Spleen (tissue), 7 donors: ENCODE data around the gene ADAM10.

Experiments used
- POLR2A ChIP-seq, 3 donors: fragments of 450-650 bp; IDR thresholded peaks; one replicate each; pipeline ENCODE4 v1.5.1; 2017; ENCODE audit warnings: antibody characterized with exemption in 3 of 3, mild to moderate bottlenecking in 1 of 3
- POLR2AphosphoS5 ChIP-seq, 3 donors: sonication (generic); formaldehyde crosslinking; IDR thresholded peaks; one replicate each; pipeline ENCODE4 v1.5.1; 2017; ENCODE audit warnings: antibody characterized with exemption in 3 of 3
- TF ChIP-seq, protein P1 (sequence below), 11 experiments: fragments of 200-600 bp in 7 of 11; fragments of 450-650 bp in 4 of 11; sonication (generic) in 4 of 11; IDR thresholded peaks in 8 of 11; conservative IDR thresholded peaks in 3 of 11; 1 replicate in 7 of 11; 2 replicates in 4 of 11; pipeline versions ENCODE4 v1.4.0 to v1.8.0; 2016 to 2021; ENCODE audit warnings: antibody characterized with exemption in 11 of 11, inconsistent platforms in 4 of 11, mild to moderate bottlenecking in 1 of 11
- donor health status: DM: no; HTN: no; CAD: no; lungs with moderate emphysema.
- donor health status: DM: no; HTN: no; CAD: no.
- donor health status: DM: no; HTN: no; CAD: no.

DNA sequence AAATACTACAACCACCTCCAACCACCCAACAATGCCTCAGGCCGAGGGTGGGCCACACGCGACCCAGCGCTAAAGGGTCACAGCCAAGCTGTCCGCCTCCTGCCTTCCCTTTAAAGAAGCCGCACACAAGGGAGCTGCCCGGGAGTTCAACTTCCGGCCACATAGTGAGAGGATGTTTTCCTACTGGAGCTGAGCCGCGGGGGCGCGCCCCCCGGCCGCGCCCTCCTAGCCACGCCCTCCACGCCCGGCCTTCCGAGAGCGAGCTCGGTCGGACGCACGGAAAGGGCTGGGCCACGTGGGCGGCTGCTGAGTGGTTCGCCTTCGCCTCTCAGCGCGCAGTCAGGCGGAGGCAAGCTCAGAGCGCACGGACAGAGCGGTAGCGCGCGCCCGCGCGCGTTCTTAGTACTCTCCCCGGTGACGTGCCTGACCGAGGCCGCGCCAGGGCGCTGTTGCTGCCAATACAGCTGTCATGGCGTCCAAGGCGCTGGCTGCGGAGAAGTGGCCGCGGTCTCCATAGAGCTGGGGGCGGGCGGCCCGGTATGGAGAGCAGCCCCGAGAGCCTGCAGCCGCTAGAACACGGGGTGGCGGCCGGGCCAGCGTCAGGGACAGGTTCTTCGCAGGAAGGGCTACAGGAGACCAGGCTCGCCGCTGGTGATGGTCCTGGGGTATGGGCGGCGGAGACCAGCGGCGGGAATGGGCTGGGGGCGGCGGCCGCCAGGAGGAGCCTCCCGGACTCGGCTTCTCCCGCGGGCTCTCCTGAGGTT is 21.5 kb upstream of the ADAM10 start, which contains the start of gene MINDY2:
- TF ChIP-seq POLR2A (IDR thresholded peaks at IDR 0.05) (peak in 2 of 3 donors; percentile 77 to 89), POLR2AphosphoS5 (IDR thresholded peaks at IDR 0.05) (peak; percentile 95 to 99 (median 98))
- TF ChIP-seq, protein P1, sequence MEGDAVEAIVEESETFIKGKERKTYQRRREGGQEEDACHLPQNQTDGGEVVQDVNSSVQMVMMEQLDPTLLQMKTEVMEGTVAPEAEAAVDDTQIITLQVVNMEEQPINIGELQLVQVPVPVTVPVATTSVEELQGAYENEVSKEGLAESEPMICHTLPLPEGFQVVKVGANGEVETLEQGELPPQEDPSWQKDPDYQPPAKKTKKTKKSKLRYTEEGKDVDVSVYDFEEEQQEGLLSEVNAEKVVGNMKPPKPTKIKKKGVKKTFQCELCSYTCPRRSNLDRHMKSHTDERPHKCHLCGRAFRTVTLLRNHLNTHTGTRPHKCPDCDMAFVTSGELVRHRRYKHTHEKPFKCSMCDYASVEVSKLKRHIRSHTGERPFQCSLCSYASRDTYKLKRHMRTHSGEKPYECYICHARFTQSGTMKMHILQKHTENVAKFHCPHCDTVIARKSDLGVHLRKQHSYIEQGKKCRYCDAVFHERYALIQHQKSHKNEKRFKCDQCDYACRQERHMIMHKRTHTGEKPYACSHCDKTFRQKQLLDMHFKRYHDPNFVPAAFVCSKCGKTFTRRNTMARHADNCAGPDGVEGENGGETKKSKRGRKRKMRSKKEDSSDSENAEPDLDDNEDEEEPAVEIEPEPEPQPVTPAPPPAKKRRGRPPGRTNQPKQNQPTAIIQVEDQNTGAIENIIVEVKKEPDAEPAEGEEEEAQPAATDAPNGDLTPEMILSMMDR (IDR thresholded peaks at IDR 0.05 in 8 of 11, conservative IDR thresholded peaks at IDR 0.05 in 3 of 11), result peak in 9 of 11 experiments; percentile 26 to 70 (median 61)
